Subcutaneous preadipocyte (primary cell): Measurements from ENCODE around the gene PLEKHM1. TPM values are rescaled to one million over a fixed set of nuclear protein-coding genes. Genes with fewer than 3 reads are reported as not detected.

Source experiments
- small RNA-seq: library from RNA; depleted of rRNA; stranded (forward); fragments of <200 nt; gene quantifications from one replicate; pipeline ENCODE3, GENCODE V24; 2012
- total RNA-seq: library from RNA; depleted of rRNA; stranded (reverse); fragments of >200 nt; gene quantifications from 2 replicates; pipeline ENCODE4 v1.2.3, GENCODE V29; 2012

The PLEKHM1 gene
- total RNA-seq: 23.9 and 27.8 TPM in 2 replicates

DNA sequence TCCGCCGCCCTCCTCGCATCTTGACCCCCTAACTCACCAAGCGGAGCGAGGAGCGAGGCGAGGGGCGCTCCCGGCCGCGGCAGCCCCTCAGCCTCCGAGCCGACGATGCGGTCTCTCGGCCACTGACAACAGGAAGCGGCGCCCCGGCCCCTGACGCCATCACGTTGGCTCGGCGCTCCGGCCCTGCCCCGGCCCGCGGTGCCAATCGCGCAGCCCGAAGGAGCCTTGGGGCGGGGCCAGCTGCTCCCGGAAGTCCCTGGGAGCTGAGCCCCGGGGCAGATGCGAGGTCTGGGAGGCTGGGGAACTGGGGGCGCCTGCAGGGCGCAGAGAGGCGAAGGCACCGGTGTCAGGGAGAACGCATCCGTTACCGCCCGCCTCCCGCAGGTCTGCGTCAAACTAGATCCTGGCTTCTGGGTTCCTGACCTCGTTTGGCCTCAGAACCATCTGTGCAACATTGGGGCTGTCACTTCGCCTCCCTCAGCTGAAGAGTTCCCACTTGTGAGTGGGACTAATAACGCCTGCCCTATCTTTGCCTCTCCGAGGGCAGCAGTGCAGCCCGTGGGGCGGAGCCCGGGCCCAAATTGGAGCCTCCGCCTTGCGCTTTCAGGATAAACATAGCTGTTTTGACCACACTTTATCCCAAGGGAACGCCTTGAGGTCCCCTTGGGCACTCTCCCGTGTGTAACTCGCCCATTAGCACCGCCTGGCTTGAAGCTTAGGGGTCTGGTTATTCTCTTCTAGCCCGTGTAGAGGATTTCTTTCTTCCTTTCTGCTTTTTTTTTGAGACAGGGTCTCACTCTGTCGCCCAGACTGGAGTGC is at the start of gene PLEKHM1:
Gene PLEKHM1 (minus strand): TSS at position 107 of the 819 bp plus-strand sequence. CDS start 8,237 bp downstream, outside the sequence.

GRCh38 chr17:45432405-45433158 is 57.9 kb downstream of the PLEKHM1 start, which contains the start of gene ARHGAP27:
Gene ARHGAP27 (minus strand): TSS chr17:45432870. CDS start chr17:45430279, 2,591 bp downstream.

Small RNA genes lying within 50 kb of the gene (small RNA-seq; reads per million reads assigned to genes)
- not detected for gene RF00017

Other genes starting within 250 kb of the PLEKHM1 start
- gene SPATA32, start 228.6 kb downstream of the PLEKHM1 start, total RNA-seq: not detected in 2 replicates
- gene MAP3K14, start 173.7 kb downstream of the PLEKHM1 start, total RNA-seq: 1.8 and 3.3 TPM in 2 replicates
- 1.8 and 4.7 TPM in 2 replicates for gene ARHGAP27, start 57.9 kb downstream of the PLEKHM1 start, total RNA-seq